Measurements from ENCODE around the gene LRR1.
A peak's percentile ranks its signal among the peaks of the same experiment; 100 is the strongest.
"Not testable (repeated sequence)": the region's sequence is repeated elsewhere in the genome, so short reads cannot be mapped to it uniquely, and the experiment has no call there.

Gene LRR1

DNA sequence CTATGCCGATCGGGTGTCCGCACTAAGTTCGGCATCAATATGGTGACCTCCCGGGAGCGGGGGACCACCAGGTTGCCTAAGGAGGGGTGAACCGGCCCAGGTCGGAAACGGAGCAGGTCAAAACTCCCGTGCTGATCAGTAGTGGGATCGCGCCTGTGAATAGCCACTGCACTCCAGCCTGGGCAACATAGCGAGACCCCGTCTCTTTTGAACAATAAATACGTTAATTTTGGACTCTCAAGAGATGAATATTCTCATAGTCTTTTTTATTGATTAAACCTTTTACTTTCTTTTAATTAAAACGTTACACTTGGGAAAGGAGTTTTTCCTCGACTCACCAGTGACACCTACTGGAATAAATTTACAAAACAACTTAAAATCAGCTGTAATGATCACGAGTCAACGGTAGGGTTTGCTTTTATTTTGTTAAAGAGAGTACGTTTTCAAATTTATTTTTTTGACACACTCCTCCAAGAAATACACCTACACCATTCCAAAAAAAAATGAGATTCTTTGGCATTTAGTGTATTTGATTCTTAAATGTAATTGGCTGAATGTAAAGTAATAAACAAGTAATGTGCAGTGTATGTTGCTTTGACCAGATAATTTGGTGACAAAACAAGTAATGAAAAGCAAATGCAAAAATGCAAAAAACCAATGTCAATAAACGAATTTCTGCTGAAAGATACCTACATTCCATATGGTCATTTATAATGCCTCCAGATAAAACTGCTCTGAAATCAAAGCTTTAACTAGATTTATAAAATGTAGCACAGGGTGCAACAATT, 11.9 kb upstream of the LRR1 start:
- TF ChIP-seq TAF1 (IDR thresholded peaks at IDR 0.05; ENCODE audit: borderline replicate concordance, low read depth, low read length) (no peak), POLR2AphosphoS5 (IDR thresholded peaks at IDR 0.05; ENCODE audit: low read depth, low read length) (no peak), POLR2A (IDR thresholded peaks at IDR 0.05; ENCODE audit: low read depth, low read length) (no peak)
- FAIRE-seq (no peak), DNase-seq (ENCODE audit: insufficient read length) (no peak)

GRCh38 chr14:49589387-49589786, 9.4 kb upstream of the LRR1 start:
- no peak for FAIRE-seq
- no peak for TF ChIP-seq TAF1 (IDR thresholded peaks at IDR 0.05; ENCODE audit: borderline replicate concordance, low read depth, low read length)
- TF ChIP-seq POLR2A (IDR thresholded peaks at IDR 0.05; ENCODE audit: low read depth, low read length): no peak
- TF ChIP-seq POLR2AphosphoS5 (IDR thresholded peaks at IDR 0.05; ENCODE audit: low read depth, low read length): no peak
- no peak for DNase-seq (ENCODE audit: insufficient read length)

GRCh38 chr14:49593016-49593415, 5.7 kb upstream of the LRR1 start:
- no peak for DNase-seq (ENCODE audit: insufficient read length)

DNA sequence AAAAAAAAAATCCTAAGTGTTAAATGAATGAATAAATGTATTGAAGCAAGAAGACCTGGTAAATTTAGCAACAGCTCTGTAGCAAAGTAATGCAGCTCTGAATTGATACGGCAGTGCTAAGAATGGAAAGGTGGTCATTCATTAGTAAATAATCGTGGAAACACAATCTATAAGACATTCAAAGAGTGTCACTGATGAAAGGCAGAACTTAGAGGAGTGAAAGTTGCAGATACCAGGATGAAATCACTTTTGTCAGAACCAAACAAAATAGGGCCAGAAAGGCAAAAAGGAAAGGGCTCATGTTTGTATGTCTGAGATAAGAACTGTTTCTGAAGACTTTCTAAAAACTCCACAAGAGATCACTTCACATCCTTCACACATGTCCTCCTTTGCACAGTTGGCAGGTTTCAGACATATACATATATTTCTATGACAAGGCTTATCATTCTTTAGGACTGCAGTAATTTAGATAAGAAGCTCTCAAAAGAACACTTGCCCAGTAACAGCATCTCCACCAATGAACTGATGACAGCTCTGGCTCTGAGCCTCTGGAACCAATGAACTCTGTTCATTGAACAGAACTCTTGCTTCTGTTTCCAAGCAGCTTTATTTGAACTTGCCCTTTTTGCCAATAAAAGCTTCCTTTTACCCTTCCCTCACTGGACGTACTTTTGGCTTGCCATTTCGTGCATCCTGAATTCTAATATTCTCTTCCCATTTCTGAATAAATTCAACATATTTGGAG, 4.2 kb upstream of the LRR1 start:
- DNase-seq (ENCODE audit: insufficient read length) (no peak), FAIRE-seq (peak; percentile 84)
- TF ChIP-seq POLR2AphosphoS5 (IDR thresholded peaks at IDR 0.05; ENCODE audit: low read depth, low read length) (no peak), TAF1 (IDR thresholded peaks at IDR 0.05; ENCODE audit: borderline replicate concordance, low read depth, low read length) (no peak), POLR2A (IDR thresholded peaks at IDR 0.05; ENCODE audit: low read depth, low read length) (no peak)

More at GRCh38 chr14:49593016-49593415, 5.7 kb upstream of the LRR1 start:
- TF ChIP-seq TAF1 (IDR thresholded peaks at IDR 0.05; ENCODE audit: borderline replicate concordance, low read depth, low read length) (no peak), POLR2A (IDR thresholded peaks at IDR 0.05; ENCODE audit: low read depth, low read length) (no peak)
- FAIRE-seq: no peak

DNA sequence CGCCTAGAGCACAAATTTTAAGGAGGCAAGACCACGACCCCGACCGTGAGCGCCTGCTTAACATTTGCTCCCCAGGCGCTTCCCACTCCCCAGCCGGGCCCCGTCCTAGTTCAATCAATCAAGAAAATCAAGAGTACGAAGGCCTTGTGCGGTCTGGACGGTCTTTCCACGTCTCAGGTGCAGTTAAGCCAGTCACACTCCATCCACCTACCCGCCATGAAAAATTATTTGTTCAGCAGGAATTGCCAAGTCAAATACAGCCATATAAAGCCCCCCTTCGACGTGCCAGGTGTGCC, 603 bp upstream of the LRR1 start:
- no peak for TF ChIP-seq POLR2AphosphoS5 (IDR thresholded peaks at IDR 0.05; ENCODE audit: low read depth, low read length)
- no peak for TF ChIP-seq POLR2A (IDR thresholded peaks at IDR 0.05; ENCODE audit: low read depth, low read length)
- TF ChIP-seq TAF1 (IDR thresholded peaks at IDR 0.05; ENCODE audit: borderline replicate concordance, low read depth, low read length): no peak
- FAIRE-seq: no peak
- no peak for DNase-seq (ENCODE audit: insufficient read length)

- FAIRE-seq (no peak), DNase-seq (ENCODE audit: insufficient read length) (no peak)
- TF ChIP-seq TAF1 (IDR thresholded peaks at IDR 0.05; ENCODE audit: borderline replicate concordance, low read depth, low read length): no peak
- TF ChIP-seq POLR2A (IDR thresholded peaks at IDR 0.05; ENCODE audit: low read depth, low read length): no peak
- TF ChIP-seq POLR2AphosphoS5 (IDR thresholded peaks at IDR 0.05; ENCODE audit: low read depth, low read length): no peak
Observed at GRCh38 chr14:49607583-49607982, 8.8 kb downstream of the LRR1 start.

DNA sequence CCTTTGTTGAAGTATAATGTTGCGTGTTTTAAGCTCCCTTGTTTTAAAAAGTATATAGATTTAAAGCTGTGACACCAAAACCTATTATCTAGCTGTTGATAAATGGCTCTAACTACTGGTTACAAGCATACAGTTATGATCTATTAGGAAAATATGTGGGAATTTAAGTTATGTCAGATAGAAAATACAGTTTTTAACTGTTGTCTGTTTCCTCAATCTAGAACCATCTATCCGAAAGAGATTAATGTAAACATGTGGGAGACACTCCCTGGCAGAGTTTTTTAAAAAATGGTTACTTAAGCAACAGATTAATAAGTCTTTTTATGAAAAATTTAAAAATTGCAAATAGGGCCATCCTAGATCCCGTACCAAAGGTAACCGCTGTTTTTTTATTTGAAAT, 13.5 kb downstream of the LRR1 start:
- TF ChIP-seq POLR2AphosphoS5 (IDR thresholded peaks at IDR 0.05; ENCODE audit: low read depth, low read length) (no peak), TAF1 (IDR thresholded peaks at IDR 0.05; ENCODE audit: borderline replicate concordance, low read depth, low read length) (no peak), POLR2A (IDR thresholded peaks at IDR 0.05; ENCODE audit: low read depth, low read length) (no peak)
- FAIRE-seq (no peak), DNase-seq (ENCODE audit: insufficient read length) (no peak)

- TF ChIP-seq POLR2AphosphoS5 (IDR thresholded peaks at IDR 0.05; ENCODE audit: low read depth, low read length): no peak
- no peak for TF ChIP-seq TAF1 (IDR thresholded peaks at IDR 0.05; ENCODE audit: borderline replicate concordance, low read depth, low read length)
- TF ChIP-seq POLR2A (IDR thresholded peaks at IDR 0.05; ENCODE audit: low read depth, low read length): no peak
- DNase-seq (ENCODE audit: insufficient read length): no peak
- no peak for FAIRE-seq
Observed at GRCh38 chr14:49612671-49613070, 13.9 kb downstream of the LRR1 start.

- TF ChIP-seq POLR2AphosphoS5 (IDR thresholded peaks at IDR 0.05; ENCODE audit: low read depth, low read length): no peak
- no peak for TF ChIP-seq TAF1 (IDR thresholded peaks at IDR 0.05; ENCODE audit: borderline replicate concordance, low read depth, low read length)
- no peak for TF ChIP-seq POLR2A (IDR thresholded peaks at IDR 0.05; ENCODE audit: low read depth, low read length)
- DNase-seq (ENCODE audit: insufficient read length): no peak
- FAIRE-seq: no peak
Observed at GRCh38 chr14:49614196-49614595, 15.5 kb downstream of the LRR1 start.

DNA sequence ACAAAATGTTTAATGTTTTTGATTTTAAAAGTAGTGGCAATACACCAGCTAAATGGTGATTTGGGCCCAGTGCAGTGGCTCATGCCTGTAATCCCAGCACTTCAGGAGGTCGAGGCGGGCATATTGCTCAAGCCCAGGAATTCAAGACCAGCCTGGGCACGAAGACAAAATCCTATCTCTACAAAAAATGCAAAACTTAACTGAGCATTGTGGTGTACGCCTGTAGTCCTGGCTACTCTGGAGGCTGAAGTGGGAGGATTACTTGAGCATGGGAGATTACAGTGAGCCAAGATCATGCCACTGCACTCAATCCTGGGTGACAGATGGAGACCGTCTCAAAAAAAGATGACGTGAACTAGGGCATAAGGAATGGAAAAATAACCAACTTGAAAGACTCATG, 17.0 kb downstream of the LRR1 start:
- DNase-seq (ENCODE audit: insufficient read length) (no peak), FAIRE-seq (no peak)
- no peak for TF ChIP-seq POLR2AphosphoS5 (IDR thresholded peaks at IDR 0.05; ENCODE audit: low read depth, low read length)
- no peak for TF ChIP-seq POLR2A (IDR thresholded peaks at IDR 0.05; ENCODE audit: low read depth, low read length)
- TF ChIP-seq TAF1 (IDR thresholded peaks at IDR 0.05; ENCODE audit: borderline replicate concordance, low read depth, low read length): no peak

GRCh38 chr14:49617852-49618519, 19.2 kb downstream of the LRR1 start:
- no peak for TF ChIP-seq TAF1 (IDR thresholded peaks at IDR 0.05; ENCODE audit: borderline replicate concordance, low read depth, low read length)
- TF ChIP-seq POLR2A (IDR thresholded peaks at IDR 0.05; ENCODE audit: low read depth, low read length): no peak; the same call in 1 of the 2 replicates
- peak; percentile 37 for TF ChIP-seq POLR2AphosphoS5 (IDR thresholded peaks at IDR 0.05; ENCODE audit: low read depth, low read length)
- FAIRE-seq: no peak
- DNase-seq (ENCODE audit: insufficient read length): no peak

- not testable (repeated sequence) for DNase-seq (ENCODE audit: insufficient read length); FAIRE-seq
Observed at GRCh38 chr14:49619273-49619672, 20.5 kb downstream of the LRR1 start.
